ENCODE results near the gene CNGA2. TPM values are rescaled to one million over a fixed set of nuclear protein-coding genes. Genes with fewer than 3 reads are reported as not detected.
"Not testable (repeated sequence)": the region's sequence is repeated elsewhere in the genome, so short reads cannot be mapped to it uniquely, and the experiment has no call there.

The CNGA2 gene
- total RNA-seq: not detected

- DNase-seq: no peak
These were observed at the start of gene CNGA2 for GRCh38 chrX:151734446-151734845. Gene CNGA2 (plus strand): TSS chrX:151734746. CDS start chrX:151738484, 3,738 bp downstream.

GRCh38 chrX:151687635-151688034 is 46.9 kb upstream of the CNGA2 start:
- DNase-seq: no peak

GRCh38 chrX:151688695-151689094 is 45.9 kb upstream of the CNGA2 start:
- DNase-seq: no peak

- DNase-seq: no peak
These were observed 41.7 kb upstream of the CNGA2 start for GRCh38 chrX:151692825-151693224.

GRCh38 chrX:151694121-151694520 is 40.4 kb upstream of the CNGA2 start:
- no peak for DNase-seq

- DNase-seq: no peak
These were observed 39.6 kb upstream of the CNGA2 start, which contains the start of gene PRRG3 for GRCh38 chrX:151694661-151695582. Gene PRRG3 (plus strand): TSS chrX:151695458. CDS start chrX:151698815, 3,357 bp downstream.

- DNase-seq: no peak
These were observed 38.8 kb upstream of the CNGA2 start for GRCh38 chrX:151695583-151696340.

- DNase-seq: not testable (repeated sequence)
These were observed 37.5 kb upstream of the CNGA2 start for GRCh38 chrX:151697082-151697481.

- no peak for DNase-seq
These were observed 37.0 kb upstream of the CNGA2 start for GRCh38 chrX:151697522-151697921.

- DNase-seq: no peak
These were observed 36.1 kb upstream of the CNGA2 start for GRCh38 chrX:151698485-151698884.

- no peak for DNase-seq
These were observed 34.8 kb upstream of the CNGA2 start for GRCh38 chrX:151699746-151700145.

- DNase-seq: no peak
These were observed 34.0 kb upstream of the CNGA2 start for GRCh38 chrX:151700581-151700980.

GRCh38 chrX:151701071-151701470 is 33.5 kb upstream of the CNGA2 start:
- DNase-seq: no peak

- no peak for DNase-seq
These were observed 33.0 kb upstream of the CNGA2 start for GRCh38 chrX:151701531-151701930.

GRCh38 chrX:151702026-151702714 is 32.4 kb upstream of the CNGA2 start:
- DNase-seq: no peak

- no peak for DNase-seq
These were observed 31.7 kb upstream of the CNGA2 start for GRCh38 chrX:151702741-151703340.

- DNase-seq: no peak
These were observed 31.1 kb upstream of the CNGA2 start for GRCh38 chrX:151703487-151703886.

- no peak for DNase-seq
These were observed 30.4 kb upstream of the CNGA2 start for GRCh38 chrX:151704041-151704663.

GRCh38 chrX:151708821-151709220 is 25.7 kb upstream of the CNGA2 start:
- DNase-seq: no peak

- no peak for DNase-seq
These were observed 24.1 kb upstream of the CNGA2 start for GRCh38 chrX:151710457-151710856.

- no peak for DNase-seq
These were observed 23.4 kb upstream of the CNGA2 start for GRCh38 chrX:151711154-151711553.

- no peak for DNase-seq
These were observed 22.8 kb upstream of the CNGA2 start for GRCh38 chrX:151711787-151712186.

Data from effector CD4-positive, alpha-beta T cell (primary cell).